H1 (cell line): ENCODE results near the gene SELENOS. TPM values are rescaled to one million over a fixed set of nuclear protein-coding genes. Genes with fewer than 3 reads are reported as not detected.

Source experiments
- BCL11A ChIP-seq, 2 experiments: IDR thresholded peaks; one replicate each; pipeline ENCODE4 v1.6.1; 2011; ENCODE audit warnings: low read depth in 2 of 2, low read length in 2 of 2, mild to moderate bottlenecking in 2 of 2
- GTF2F1 ChIP-seq: IDR thresholded peaks from 2 replicates; pipeline ENCODE4 v1.6.1; 2012; ENCODE audit warnings: low read depth, low read length, improper control_type of control experiment, borderline replicate concordance
- SIX5 ChIP-seq: IDR thresholded peaks from 2 replicates; pipeline ENCODE4 v1.6.1; 2011; ENCODE audit warnings: mild to moderate bottlenecking, low read depth, low read length
- SP1 ChIP-seq: IDR thresholded peaks from 2 replicates; pipeline ENCODE4 v1.6.1; 2011; ENCODE audit warnings: low read depth, low read length
- TEAD4 ChIP-seq: IDR thresholded peaks from 2 replicates; pipeline ENCODE4 v1.6.1; 2012; ENCODE audit warnings: low read depth, low read length, inconsistent platforms, mixed read lengths
- polyA plus RNA-seq, 7 experiments: library from polyadenylated mRNA; depleted of rRNA in 3 of 7; stranded (reverse) in 5 of 7; unstranded in 2 of 7; fragments of >200 nt in 5 of 7; fragments of 200-250 nt in 2 of 7; gene quantifications; 1 replicate in 5 of 7; 2 replicates in 1 of 7; 4 replicates in 1 of 7; pipeline versions ENCODE4 v1.2.1 to v1.2.3, GENCODE V29; 2011 to 2013; ENCODE audit warnings: missing spikeins in 2 of 7, mixed read lengths in 2 of 7
- total RNA-seq: library from RNA; stranded (reverse); fragmentation: NEBNext Ultra II Directional; extraction: Animal tissue kit (Norgen Biotek cat#: 25700); gene quantifications from 2 replicates; pipeline ENCODE4 v1.2.1, GENCODE V29; 2021
- TF ChIP-seq, protein P1 (sequence below): fragments of 300-600 bp; sonication (generic); IDR thresholded peaks from 2 replicates; pipeline ENCODE4 v1.7.1; 2012; ENCODE audit warnings: low read length, moderate library complexity, mild to moderate bottlenecking, inconsistent platforms; ENCODE audit not compliant: insufficient replicate concordance
- TF ChIP-seq, protein P2 (sequence below): IDR thresholded peaks from 2 replicates; pipeline ENCODE4 v1.6.1; 2012; ENCODE audit warnings: low read length, inconsistent platforms

Gene SELENOS
- total and polyA plus RNA-seq, 2 of the 8 experiments (the other 6 are each of a cell fraction or from before 2014, with no cell fraction given): 45.1 to 46.0 TPM

DNA sequence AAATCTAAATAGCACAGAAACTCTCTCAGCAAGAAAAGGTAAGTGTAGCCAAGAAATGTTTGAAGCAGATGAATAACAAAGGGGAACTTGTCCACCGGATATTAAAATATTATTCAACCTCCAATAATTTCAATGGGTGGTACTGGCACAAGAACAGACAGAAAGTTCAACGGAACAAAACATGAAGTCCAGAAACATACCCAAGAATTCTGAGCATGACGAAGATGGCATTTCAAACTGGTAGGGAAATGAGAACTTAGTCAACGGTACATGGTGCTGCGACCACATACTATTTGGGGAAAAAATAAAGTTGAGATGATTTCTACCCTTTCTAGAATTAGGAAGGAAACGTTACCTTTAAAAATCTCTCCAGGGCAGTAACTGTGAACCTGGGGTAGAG lies 30.9 kb downstream of the SELENOS start (continued):
- TF ChIP-seq, protein P1, sequence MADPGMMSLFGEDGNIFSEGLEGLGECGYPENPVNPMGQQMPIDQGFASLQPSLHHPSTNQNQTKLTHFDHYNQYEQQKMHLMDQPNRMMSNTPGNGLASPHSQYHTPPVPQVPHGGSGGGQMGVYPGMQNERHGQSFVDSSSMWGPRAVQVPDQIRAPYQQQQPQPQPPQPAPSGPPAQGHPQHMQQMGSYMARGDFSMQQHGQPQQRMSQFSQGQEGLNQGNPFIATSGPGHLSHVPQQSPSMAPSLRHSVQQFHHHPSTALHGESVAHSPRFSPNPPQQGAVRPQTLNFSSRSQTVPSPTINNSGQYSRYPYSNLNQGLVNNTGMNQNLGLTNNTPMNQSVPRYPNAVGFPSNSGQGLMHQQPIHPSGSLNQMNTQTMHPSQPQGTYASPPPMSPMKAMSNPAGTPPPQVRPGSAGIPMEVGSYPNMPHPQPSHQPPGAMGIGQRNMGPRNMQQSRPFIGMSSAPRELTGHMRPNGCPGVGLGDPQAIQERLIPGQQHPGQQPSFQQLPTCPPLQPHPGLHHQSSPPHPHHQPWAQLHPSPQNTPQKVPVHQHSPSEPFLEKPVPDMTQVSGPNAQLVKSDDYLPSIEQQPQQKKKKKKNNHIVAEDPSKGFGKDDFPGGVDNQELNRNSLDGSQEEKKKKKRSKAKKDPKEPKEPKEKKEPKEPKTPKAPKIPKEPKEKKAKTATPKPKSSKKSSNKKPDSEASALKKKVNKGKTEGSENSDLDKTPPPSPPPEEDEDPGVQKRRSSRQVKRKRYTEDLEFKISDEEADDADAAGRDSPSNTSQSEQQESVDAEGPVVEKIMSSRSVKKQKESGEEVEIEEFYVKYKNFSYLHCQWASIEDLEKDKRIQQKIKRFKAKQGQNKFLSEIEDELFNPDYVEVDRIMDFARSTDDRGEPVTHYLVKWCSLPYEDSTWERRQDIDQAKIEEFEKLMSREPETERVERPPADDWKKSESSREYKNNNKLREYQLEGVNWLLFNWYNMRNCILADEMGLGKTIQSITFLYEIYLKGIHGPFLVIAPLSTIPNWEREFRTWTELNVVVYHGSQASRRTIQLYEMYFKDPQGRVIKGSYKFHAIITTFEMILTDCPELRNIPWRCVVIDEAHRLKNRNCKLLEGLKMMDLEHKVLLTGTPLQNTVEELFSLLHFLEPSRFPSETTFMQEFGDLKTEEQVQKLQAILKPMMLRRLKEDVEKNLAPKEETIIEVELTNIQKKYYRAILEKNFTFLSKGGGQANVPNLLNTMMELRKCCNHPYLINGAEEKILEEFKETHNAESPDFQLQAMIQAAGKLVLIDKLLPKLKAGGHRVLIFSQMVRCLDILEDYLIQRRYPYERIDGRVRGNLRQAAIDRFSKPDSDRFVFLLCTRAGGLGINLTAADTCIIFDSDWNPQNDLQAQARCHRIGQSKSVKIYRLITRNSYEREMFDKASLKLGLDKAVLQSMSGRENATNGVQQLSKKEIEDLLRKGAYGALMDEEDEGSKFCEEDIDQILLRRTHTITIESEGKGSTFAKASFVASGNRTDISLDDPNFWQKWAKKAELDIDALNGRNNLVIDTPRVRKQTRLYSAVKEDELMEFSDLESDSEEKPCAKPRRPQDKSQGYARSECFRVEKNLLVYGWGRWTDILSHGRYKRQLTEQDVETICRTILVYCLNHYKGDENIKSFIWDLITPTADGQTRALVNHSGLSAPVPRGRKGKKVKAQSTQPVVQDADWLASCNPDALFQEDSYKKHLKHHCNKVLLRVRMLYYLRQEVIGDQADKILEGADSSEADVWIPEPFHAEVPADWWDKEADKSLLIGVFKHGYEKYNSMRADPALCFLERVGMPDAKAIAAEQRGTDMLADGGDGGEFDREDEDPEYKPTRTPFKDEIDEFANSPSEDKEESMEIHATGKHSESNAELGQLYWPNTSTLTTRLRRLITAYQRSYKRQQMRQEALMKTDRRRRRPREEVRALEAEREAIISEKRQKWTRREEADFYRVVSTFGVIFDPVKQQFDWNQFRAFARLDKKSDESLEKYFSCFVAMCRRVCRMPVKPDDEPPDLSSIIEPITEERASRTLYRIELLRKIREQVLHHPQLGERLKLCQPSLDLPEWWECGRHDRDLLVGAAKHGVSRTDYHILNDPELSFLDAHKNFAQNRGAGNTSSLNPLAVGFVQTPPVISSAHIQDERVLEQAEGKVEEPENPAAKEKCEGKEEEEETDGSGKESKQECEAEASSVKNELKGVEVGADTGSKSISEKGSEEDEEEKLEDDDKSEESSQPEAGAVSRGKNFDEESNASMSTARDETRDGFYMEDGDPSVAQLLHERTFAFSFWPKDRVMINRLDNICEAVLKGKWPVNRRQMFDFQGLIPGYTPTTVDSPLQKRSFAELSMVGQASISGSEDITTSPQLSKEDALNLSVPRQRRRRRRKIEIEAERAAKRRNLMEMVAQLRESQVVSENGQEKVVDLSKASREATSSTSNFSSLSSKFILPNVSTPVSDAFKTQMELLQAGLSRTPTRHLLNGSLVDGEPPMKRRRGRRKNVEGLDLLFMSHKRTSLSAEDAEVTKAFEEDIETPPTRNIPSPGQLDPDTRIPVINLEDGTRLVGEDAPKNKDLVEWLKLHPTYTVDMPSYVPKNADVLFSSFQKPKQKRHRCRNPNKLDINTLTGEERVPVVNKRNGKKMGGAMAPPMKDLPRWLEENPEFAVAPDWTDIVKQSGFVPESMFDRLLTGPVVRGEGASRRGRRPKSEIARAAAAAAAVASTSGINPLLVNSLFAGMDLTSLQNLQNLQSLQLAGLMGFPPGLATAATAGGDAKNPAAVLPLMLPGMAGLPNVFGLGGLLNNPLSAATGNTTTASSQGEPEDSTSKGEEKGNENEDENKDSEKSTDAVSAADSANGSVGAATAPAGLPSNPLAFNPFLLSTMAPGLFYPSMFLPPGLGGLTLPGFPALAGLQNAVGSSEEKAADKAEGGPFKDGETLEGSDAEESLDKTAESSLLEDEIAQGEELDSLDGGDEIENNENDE: no peak
- TF ChIP-seq, protein P2, sequence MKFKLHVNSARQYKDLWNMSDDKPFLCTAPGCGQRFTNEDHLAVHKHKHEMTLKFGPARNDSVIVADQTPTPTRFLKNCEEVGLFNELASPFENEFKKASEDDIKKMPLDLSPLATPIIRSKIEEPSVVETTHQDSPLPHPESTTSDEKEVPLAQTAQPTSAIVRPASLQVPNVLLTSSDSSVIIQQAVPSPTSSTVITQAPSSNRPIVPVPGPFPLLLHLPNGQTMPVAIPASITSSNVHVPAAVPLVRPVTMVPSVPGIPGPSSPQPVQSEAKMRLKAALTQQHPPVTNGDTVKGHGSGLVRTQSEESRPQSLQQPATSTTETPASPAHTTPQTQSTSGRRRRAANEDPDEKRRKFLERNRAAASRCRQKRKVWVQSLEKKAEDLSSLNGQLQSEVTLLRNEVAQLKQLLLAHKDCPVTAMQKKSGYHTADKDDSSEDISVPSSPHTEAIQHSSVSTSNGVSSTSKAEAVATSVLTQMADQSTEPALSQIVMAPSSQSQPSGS: no peak
- TF ChIP-seq GTF2F1: no peak
- no peak for TF ChIP-seq BCL11A (IDR thresholded peaks at IDR 0.05; ENCODE audit: low read depth in 2 of 2, low read length in 2 of 2)
- TF ChIP-seq SP1: no peak
- TF ChIP-seq TEAD4: no peak
- no peak for TF ChIP-seq SIX5
